ENCODE measurements around the gene ELFN2.
"Not testable (repeated sequence)": the region's sequence is repeated elsewhere in the genome, so short reads cannot be mapped to it uniquely, and the experiment has no call there.

ELFN2 gene

DNA sequence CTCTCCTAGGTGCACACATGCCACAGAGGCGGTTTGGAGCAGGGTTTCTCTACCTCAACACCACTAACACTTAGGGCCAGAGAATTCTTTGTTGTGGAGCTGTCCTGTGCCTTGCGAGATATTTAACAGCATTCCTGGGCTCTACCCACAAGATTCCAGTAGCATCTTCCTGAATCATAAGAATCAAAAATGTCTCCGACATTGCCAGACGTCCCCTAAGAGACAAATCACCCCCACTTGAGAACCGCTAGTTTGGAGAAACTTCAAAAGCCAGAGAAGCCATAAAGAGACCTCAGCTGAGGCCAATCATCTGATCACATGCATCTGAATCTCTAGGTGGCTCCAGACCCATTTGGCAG is 42.8 kb upstream of the ELFN2 start:
- H3K27me3 ChIP-seq (replicated peaks; ENCODE audit: insufficient read depth, low read length) = no peaks in the 10 kb centered on the region
- no peaks in the 10 kb centered on the region for H3K79me2 ChIP-seq (ENCODE audit: low read length)
- H3K4me2 ChIP-seq (ENCODE audit: low read depth, low read length) = no peak overlapping the region
- no peak overlapping the region for H3K4me3 ChIP-seq (ENCODE audit: low read length)
- no peaks in the 10 kb centered on the region for H3K36me3 ChIP-seq (replicated peaks; ENCODE audit: insufficient read depth, low read length)
- H4K20me1 ChIP-seq (ENCODE audit: insufficient read depth, low read length) = no peaks in the 10 kb centered on the region
- H3K4me1 ChIP-seq (ENCODE audit: low read length) = no peaks in the 10 kb centered on the region
- H3K9me3 ChIP-seq (replicated peaks; ENCODE audit: insufficient read depth, low read length) = no peaks in the 10 kb centered on the region
- H3K9me2 ChIP-seq (replicated peaks; ENCODE audit: insufficient read depth, low read length) = no peaks in the 10 kb centered on the region
- H2AFZ ChIP-seq (ENCODE audit: low read length) = no peak overlapping the region
- TF ChIP-seq EZH2 (optimal IDR thresholded peaks at IDR 0.05; ENCODE audit: low read depth, low read length) (no peak), EZH2phosphoT487 (IDR thresholded peaks at IDR 0.05; ENCODE audit: low read length) (no peak)
- TF ChIP-seq, protein P1, sequence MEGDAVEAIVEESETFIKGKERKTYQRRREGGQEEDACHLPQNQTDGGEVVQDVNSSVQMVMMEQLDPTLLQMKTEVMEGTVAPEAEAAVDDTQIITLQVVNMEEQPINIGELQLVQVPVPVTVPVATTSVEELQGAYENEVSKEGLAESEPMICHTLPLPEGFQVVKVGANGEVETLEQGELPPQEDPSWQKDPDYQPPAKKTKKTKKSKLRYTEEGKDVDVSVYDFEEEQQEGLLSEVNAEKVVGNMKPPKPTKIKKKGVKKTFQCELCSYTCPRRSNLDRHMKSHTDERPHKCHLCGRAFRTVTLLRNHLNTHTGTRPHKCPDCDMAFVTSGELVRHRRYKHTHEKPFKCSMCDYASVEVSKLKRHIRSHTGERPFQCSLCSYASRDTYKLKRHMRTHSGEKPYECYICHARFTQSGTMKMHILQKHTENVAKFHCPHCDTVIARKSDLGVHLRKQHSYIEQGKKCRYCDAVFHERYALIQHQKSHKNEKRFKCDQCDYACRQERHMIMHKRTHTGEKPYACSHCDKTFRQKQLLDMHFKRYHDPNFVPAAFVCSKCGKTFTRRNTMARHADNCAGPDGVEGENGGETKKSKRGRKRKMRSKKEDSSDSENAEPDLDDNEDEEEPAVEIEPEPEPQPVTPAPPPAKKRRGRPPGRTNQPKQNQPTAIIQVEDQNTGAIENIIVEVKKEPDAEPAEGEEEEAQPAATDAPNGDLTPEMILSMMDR (IDR thresholded peaks at IDR 0.05; ENCODE audit: low read length) = no peak
- no peak for DNase-seq
- no peak overlapping the region for H3K9ac ChIP-seq (ENCODE audit: low read length)
- no peak overlapping the region for H3K27ac ChIP-seq (ENCODE audit: low read length)
- no peaks in the 10 kb centered on the region for H3F3A ChIP-seq (ENCODE audit: insufficient read depth, low read length)

- no peak overlapping the region for H3K27ac ChIP-seq (ENCODE audit: low read length)
- DNase-seq = no peak
- TF ChIP-seq EZH2phosphoT487 (IDR thresholded peaks at IDR 0.05; ENCODE audit: low read length) (no peak), EZH2 (optimal IDR thresholded peaks at IDR 0.05; ENCODE audit: low read depth, low read length) (no peak)
- TF ChIP-seq, protein P1 (IDR thresholded peaks at IDR 0.05; ENCODE audit: low read length) = no peak
- H3F3A ChIP-seq (ENCODE audit: insufficient read depth, low read length) = 0 out of 2 replicates have a peak, but pooled peaks cover 2% of the 10 kb centered on the region
- H3K27me3 ChIP-seq (replicated peaks; ENCODE audit: insufficient read depth, low read length) = no peaks in the 10 kb centered on the region
- H3K9ac ChIP-seq (ENCODE audit: low read length) = no peak overlapping the region
- H2AFZ ChIP-seq (ENCODE audit: low read length) = no peak overlapping the region
- H3K4me1 ChIP-seq (ENCODE audit: low read length) = no peaks in the 10 kb centered on the region
- H3K36me3 ChIP-seq (replicated peaks; ENCODE audit: insufficient read depth, low read length) = no peaks in the 10 kb centered on the region
- no peak overlapping the region for H3K4me2 ChIP-seq (ENCODE audit: low read depth, low read length)
- H3K4me3 ChIP-seq (ENCODE audit: low read length) = no peak overlapping the region
- H4K20me1 ChIP-seq (ENCODE audit: insufficient read depth, low read length) = no peaks in the 10 kb centered on the region
- no peaks in the 10 kb centered on the region for H3K79me2 ChIP-seq (ENCODE audit: low read length)
- no peaks in the 10 kb centered on the region for H3K9me3 ChIP-seq (replicated peaks; ENCODE audit: insufficient read depth, low read length)
- no peaks in the 10 kb centered on the region for H3K9me2 ChIP-seq (replicated peaks; ENCODE audit: insufficient read depth, low read length)
Observed at GRCh38 chr22:37469416-37470086, 42.3 kb upstream of the ELFN2 start.

DNA sequence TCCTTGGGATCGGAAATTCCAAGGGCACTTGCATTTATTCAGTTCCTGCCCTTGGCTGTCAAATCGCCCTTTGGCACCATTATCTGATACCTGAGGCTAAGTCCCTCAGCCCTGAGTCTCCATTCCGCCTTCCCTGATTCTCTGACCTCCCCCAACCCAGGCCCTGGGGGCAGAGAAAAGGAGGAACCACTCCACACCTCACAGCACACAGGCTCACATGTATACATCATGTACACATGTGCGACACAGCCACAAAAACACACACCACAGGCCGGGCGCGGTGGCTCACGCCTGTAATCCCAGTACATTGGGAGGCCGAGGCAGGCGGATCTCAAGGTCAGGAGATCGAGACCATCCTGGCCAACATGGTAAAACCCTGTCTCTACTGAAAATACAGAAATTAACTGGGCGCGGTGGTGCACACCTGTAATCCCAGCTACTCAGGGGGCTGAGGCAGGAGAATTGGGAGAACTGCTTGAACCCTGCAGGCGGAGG is 41.0 kb upstream of the ELFN2 start:
- DNase-seq = not testable (repeated sequence)

DNA sequence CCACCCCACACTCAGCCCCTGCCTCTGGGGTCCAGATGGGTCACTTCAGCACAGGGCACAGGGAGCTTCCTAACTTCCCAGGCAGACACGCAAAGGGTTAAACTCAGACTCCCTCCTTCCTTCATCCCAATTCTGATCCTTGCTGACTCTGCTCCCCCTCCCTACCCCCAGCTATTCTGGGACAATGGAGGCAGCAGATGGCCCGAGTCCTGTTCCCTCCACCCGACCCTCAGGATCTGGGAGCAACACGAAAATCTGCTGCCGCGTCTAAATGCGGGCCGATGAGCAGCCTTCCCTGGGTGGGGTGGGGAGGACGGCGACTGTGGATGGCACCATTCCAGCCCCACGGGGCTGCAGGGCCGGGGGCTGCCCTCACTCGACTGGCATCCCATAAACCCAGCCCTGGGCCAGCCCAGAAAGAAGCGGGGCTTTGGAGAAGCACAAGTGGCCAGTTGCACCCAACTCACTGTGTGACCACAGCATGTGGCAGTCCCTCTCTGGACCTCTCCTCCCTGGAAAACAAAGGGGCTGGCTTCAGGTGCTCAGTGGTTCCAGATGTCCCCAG is 40.2 kb upstream of the ELFN2 start:
- Histone ChIP-seq H3K79me2 (ENCODE audit: low read length) (no peaks in the 10 kb centered on the region), H3F3A (ENCODE audit: insufficient read depth, low read length) (0 out of 2 replicates have a peak, but pooled peaks cover 4% of the 10 kb centered on the region), H3K9me3 (replicated peaks; ENCODE audit: insufficient read depth, low read length) (no peaks in the 10 kb centered on the region), H3K27me3 (replicated peaks; ENCODE audit: insufficient read depth, low read length) (no peaks in the 10 kb centered on the region), H4K20me1 (ENCODE audit: insufficient read depth, low read length) (no peaks in the 10 kb centered on the region), H2AFZ (ENCODE audit: low read length) (no peak overlapping the region), H3K36me3 (replicated peaks; ENCODE audit: insufficient read depth, low read length) (no peaks in the 10 kb centered on the region), H3K9ac (ENCODE audit: low read length) (no peak overlapping the region), H3K4me2 (ENCODE audit: low read depth, low read length) (no peak overlapping the region), H3K27ac (ENCODE audit: low read length) (no peak overlapping the region), H3K4me1 (ENCODE audit: low read length) (no peaks in the 10 kb centered on the region), H3K4me3 (ENCODE audit: low read length) (no peak overlapping the region), H3K9me2 (replicated peaks; ENCODE audit: insufficient read depth, low read length) (no peaks in the 10 kb centered on the region)
- TF ChIP-seq, protein P1 (IDR thresholded peaks at IDR 0.05; ENCODE audit: low read length) = no peak
- no peak for TF ChIP-seq EZH2 (optimal IDR thresholded peaks at IDR 0.05; ENCODE audit: low read depth, low read length)
- no peak for TF ChIP-seq EZH2phosphoT487 (IDR thresholded peaks at IDR 0.05; ENCODE audit: low read length)
- no peak for DNase-seq

More for the DNA sequence above, 41.0 kb upstream of the ELFN2 start:
- not testable (repeated sequence) for H3K4me2 ChIP-seq (ENCODE audit: low read depth, low read length); H2AFZ ChIP-seq (ENCODE audit: low read length); H3K36me3 ChIP-seq (replicated peaks; ENCODE audit: insufficient read depth, low read length); H3F3A ChIP-seq (ENCODE audit: insufficient read depth, low read length); H3K4me3 ChIP-seq (ENCODE audit: low read length); H3K9ac ChIP-seq (ENCODE audit: low read length); H3K9me2 ChIP-seq (replicated peaks; ENCODE audit: insufficient read depth, low read length); H3K4me1 ChIP-seq (ENCODE audit: low read length); H3K79me2 ChIP-seq (ENCODE audit: low read length); H3K9me3 ChIP-seq (replicated peaks; ENCODE audit: insufficient read depth, low read length); H3K27me3 ChIP-seq (replicated peaks; ENCODE audit: insufficient read depth, low read length); H3K27ac ChIP-seq (ENCODE audit: low read length); H4K20me1 ChIP-seq (ENCODE audit: insufficient read depth, low read length)

All from MM.1S (cell line).